Stomach smooth muscle (tissue), 2 donors: ENCODE data around the gene NRG3.

Source experiments
- H3K27ac ChIP-seq: one replicate; pipeline ENCODE4 v1.7.0; 2013; ENCODE audit warnings: mild to moderate bottlenecking, low read length, inconsistent platforms
- H3K27me3 ChIP-seq, 2 donors: one replicate each; pipeline ENCODE4 v1.7.0; 2013; ENCODE audit warnings: low read length in 2 of 2; ENCODE audit not compliant: insufficient read depth in 2 of 2, control insufficient read depth in 1 of 2
- H3K36me3 ChIP-seq, 2 donors: one replicate each; pipeline ENCODE4 v1.7.0; 2013; ENCODE audit warnings: low read length in 2 of 2; ENCODE audit not compliant: control insufficient read depth in 2 of 2, insufficient read depth in 2 of 2
- H3K4me1 ChIP-seq: one replicate; pipeline ENCODE4 v1.7.0; 2013; ENCODE audit warnings: low read length; ENCODE audit not compliant: control insufficient read depth, insufficient read depth
- H3K4me3 ChIP-seq, 2 donors: one replicate each; pipeline ENCODE4 v1.7.0; 2013; ENCODE audit warnings: low read length in 2 of 2
- H3K9ac ChIP-seq, 2 donors: one replicate each; pipeline ENCODE4 v1.7.0; 2013; ENCODE audit warnings: low read length in 2 of 2, mild to moderate bottlenecking in 1 of 2
- H3K9me3 ChIP-seq, 2 donors: one replicate each; pipeline ENCODE4 v1.7.0; 2013; ENCODE audit warnings: low read length in 2 of 2; ENCODE audit not compliant: control insufficient read depth in 2 of 2
- donor health status: healthy.
- donor health status: Pancreatic carcinoma.

The NRG3 gene

GRCh38 chr10:82544377-82544776, 669.4 kb downstream of the NRG3 start:
- Histone ChIP-seq H3K4me3 (no peak overlapping the region), H3K9ac (no peak overlapping the region), H3K27me3 (no peaks in the 10 kb centered on the region), H3K4me1 (no peaks in the 10 kb centered on the region), H3K27ac (no peak overlapping the region), H3K36me3 (no peaks in the 10 kb centered on the region), H3K9me3 (no peaks in the 10 kb centered on the region)

- H3K4me1 ChIP-seq, result no peaks in the 10 kb centered on the region
- H3K27me3 ChIP-seq, result no peaks in the 10 kb centered on the region
- no peak overlapping the region for H3K9ac ChIP-seq
- no peaks in the 10 kb centered on the region for H3K36me3 ChIP-seq
- no peak overlapping the region for H3K27ac ChIP-seq
- H3K9me3 ChIP-seq, result no peaks in the 10 kb centered on the region
- H3K4me3 ChIP-seq, result no peak overlapping the region
Observed at GRCh38 chr10:82551506-82551905, 676.5 kb downstream of the NRG3 start.

- no peaks in the 10 kb centered on the region for H3K9me3 ChIP-seq
- H3K27me3 ChIP-seq, result no peaks in the 10 kb centered on the region
- no peak overlapping the region for H3K27ac ChIP-seq
- no peak overlapping the region for H3K9ac ChIP-seq
- no peaks in the 10 kb centered on the region for H3K4me1 ChIP-seq
- H3K4me3 ChIP-seq, result no peak overlapping the region
- no peaks in the 10 kb centered on the region for H3K36me3 ChIP-seq
Observed at GRCh38 chr10:82552267-82552666, 677.3 kb downstream of the NRG3 start.

- Histone ChIP-seq H3K9me3 (no peaks in the 10 kb centered on the region), H3K36me3 (no peaks in the 10 kb centered on the region), H3K4me1 (no peaks in the 10 kb centered on the region), H3K9ac (no peak overlapping the region), H3K27me3 (no peaks in the 10 kb centered on the region), H3K27ac (no peak overlapping the region), H3K4me3 (no peak overlapping the region)
Observed at GRCh38 chr10:82554381-82554780, 679.4 kb downstream of the NRG3 start.

- no peaks in the 10 kb centered on the region for H3K9me3 ChIP-seq
- no peaks in the 10 kb centered on the region for H3K4me1 ChIP-seq
- H3K27me3 ChIP-seq, result no peaks in the 10 kb centered on the region
- H3K4me3 ChIP-seq, result no peak overlapping the region
- H3K27ac ChIP-seq, result no peak overlapping the region
- no peaks in the 10 kb centered on the region for H3K36me3 ChIP-seq
- no peak overlapping the region for H3K9ac ChIP-seq
Observed at GRCh38 chr10:82558014-82558607, 683.1 kb downstream of the NRG3 start.

- Histone ChIP-seq H3K36me3 (no peaks in the 10 kb centered on the region), H3K9ac (no peak overlapping the region), H3K4me3 (no peak overlapping the region), H3K27ac (no peak overlapping the region), H3K9me3 (no peaks in the 10 kb centered on the region), H3K4me1 (no peaks in the 10 kb centered on the region), H3K27me3 (no peaks in the 10 kb centered on the region)
Observed at GRCh38 chr10:82564353-82565196, 689.6 kb downstream of the NRG3 start.

- no peak overlapping the region for H3K4me3 ChIP-seq
- H3K36me3 ChIP-seq, result no peaks in the 10 kb centered on the region
- H3K9ac ChIP-seq, result no peak overlapping the region
- no peaks in the 10 kb centered on the region for H3K4me1 ChIP-seq
- H3K27ac ChIP-seq, result no peak overlapping the region
- H3K27me3 ChIP-seq, result no peaks in the 10 kb centered on the region
- H3K9me3 ChIP-seq, result no peaks in the 10 kb centered on the region
Observed at GRCh38 chr10:82565197-82565575, 690.2 kb downstream of the NRG3 start.

- no peak overlapping the region for H3K9ac ChIP-seq
- H3K36me3 ChIP-seq, result no peaks in the 10 kb centered on the region
- H3K27ac ChIP-seq, result no peak overlapping the region
- H3K4me1 ChIP-seq, result no peaks in the 10 kb centered on the region
- no peak overlapping the region for H3K4me3 ChIP-seq
- H3K27me3 ChIP-seq, result no peaks in the 10 kb centered on the region
- H3K9me3 ChIP-seq, result no peaks in the 10 kb centered on the region
Observed at GRCh38 chr10:82572744-82573143, 697.8 kb downstream of the NRG3 start.

- no peak overlapping the region for H3K9ac ChIP-seq
- H3K36me3 ChIP-seq, result no peaks in the 10 kb centered on the region
- no peaks in the 10 kb centered on the region for H3K4me1 ChIP-seq
- no peaks in the 10 kb centered on the region for H3K9me3 ChIP-seq
- no peak overlapping the region for H3K4me3 ChIP-seq
- no peaks in the 10 kb centered on the region for H3K27me3 ChIP-seq
- H3K27ac ChIP-seq, result no peak overlapping the region
Observed at GRCh38 chr10:82574081-82574480, 699.1 kb downstream of the NRG3 start.

GRCh38 chr10:82575318-82575717, 700.3 kb downstream of the NRG3 start:
- Histone ChIP-seq H3K27ac (no peak overlapping the region), H3K27me3 (no peaks in the 10 kb centered on the region), H3K36me3 (no peaks in the 10 kb centered on the region), H3K9me3 (no peaks in the 10 kb centered on the region), H3K4me3 (no peak overlapping the region), H3K9ac (no peak overlapping the region), H3K4me1 (no peaks in the 10 kb centered on the region)

- Histone ChIP-seq H3K4me3 (no peak overlapping the region), H3K4me1 (no peaks in the 10 kb centered on the region), H3K27me3 (no peaks in the 10 kb centered on the region), H3K9me3 (no peaks in the 10 kb centered on the region), H3K9ac (no peak overlapping the region), H3K27ac (no peak overlapping the region), H3K36me3 (no peaks in the 10 kb centered on the region)
Observed at GRCh38 chr10:82576093-82576492, 701.1 kb downstream of the NRG3 start.
